ENCODE data around the gene CDKN2D. TPM values are rescaled to one million over a fixed set of nuclear protein-coding genes. Genes with fewer than 3 reads are reported as not detected.

CDKN2D gene
- total RNA-seq, 4 donors from 2014 or later: 5.1 to 18.9 (median 8.4) TPM

DNA sequence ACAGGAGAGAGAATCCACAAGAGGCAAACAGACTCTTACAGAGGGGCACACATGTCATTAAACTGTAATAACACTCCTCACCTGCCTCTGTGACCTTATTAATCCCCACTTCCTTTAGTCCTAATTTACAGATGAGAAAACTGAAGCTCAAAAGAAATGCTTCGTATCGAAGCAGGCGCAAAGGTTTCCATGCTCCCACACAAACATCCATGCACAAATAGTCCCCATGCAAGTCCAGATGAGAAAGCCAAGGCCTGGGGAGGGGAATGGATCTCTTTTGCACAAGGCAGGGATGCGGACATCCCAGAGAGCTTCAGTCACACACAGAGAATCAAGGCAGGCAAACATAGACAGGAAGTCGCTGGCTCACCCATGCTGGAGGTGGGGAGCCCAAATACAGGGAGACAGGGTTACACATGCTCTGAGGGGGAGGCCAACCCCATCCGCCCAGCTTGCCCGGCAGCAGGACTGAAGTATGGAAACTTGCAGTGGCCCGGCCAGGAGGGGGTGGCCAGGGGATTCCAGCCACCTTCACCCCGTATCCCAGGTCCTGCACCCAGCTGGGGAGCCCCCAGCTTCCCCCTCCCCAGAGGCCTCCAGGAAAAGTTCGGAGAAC, 52.0 kb downstream of the CDKN2D start:
- TF ChIP-seq, protein P1, sequence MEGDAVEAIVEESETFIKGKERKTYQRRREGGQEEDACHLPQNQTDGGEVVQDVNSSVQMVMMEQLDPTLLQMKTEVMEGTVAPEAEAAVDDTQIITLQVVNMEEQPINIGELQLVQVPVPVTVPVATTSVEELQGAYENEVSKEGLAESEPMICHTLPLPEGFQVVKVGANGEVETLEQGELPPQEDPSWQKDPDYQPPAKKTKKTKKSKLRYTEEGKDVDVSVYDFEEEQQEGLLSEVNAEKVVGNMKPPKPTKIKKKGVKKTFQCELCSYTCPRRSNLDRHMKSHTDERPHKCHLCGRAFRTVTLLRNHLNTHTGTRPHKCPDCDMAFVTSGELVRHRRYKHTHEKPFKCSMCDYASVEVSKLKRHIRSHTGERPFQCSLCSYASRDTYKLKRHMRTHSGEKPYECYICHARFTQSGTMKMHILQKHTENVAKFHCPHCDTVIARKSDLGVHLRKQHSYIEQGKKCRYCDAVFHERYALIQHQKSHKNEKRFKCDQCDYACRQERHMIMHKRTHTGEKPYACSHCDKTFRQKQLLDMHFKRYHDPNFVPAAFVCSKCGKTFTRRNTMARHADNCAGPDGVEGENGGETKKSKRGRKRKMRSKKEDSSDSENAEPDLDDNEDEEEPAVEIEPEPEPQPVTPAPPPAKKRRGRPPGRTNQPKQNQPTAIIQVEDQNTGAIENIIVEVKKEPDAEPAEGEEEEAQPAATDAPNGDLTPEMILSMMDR (IDR thresholded peaks at IDR 0.05; ENCODE audit: low read depth): no peak

Small RNAs within 50 kb of the gene (small RNA-seq; reads per million reads assigned to genes)
- gene MIR1238: not detected
- gene RNU7-140P: not detected

Other genes with a start within 250 kb of the CDKN2D start
- gene RAVER1, start 235.4 kb downstream of the CDKN2D start, total RNA-seq: 10 to 100 TPM in 1 of 4 donors, 1 to 10 TPM in 3; 5.9 to 22.4 (median 8.2) TPM
- gene ICAM3, start 229.4 kb downstream of the CDKN2D start, total RNA-seq: 10 to 100 TPM in 1 of 4 donors, 1 to 10 TPM in 3; 4.9 to 17.3 (median 9.2) TPM
- 10 to 100 TPM; 59.2 to 94.4 (median 75.9) TPM for gene TYK2, start 188.4 kb downstream of the CDKN2D start, total RNA-seq
- 100 to 1,000 TPM in 2 of 4 donors, 10 to 100 TPM in 2; 85.3 to 181 (median 119) TPM for gene CDC37, start 165.4 kb downstream of the CDKN2D start, total RNA-seq
- 10 to 100 TPM; 14.3 to 26.6 (median 17.8) TPM for gene PDE4A, start 148.4 kb downstream of the CDKN2D start, total RNA-seq
- gene KEAP1, start 65.6 kb downstream of the CDKN2D start, total RNA-seq: 10 to 100 TPM; 36.2 to 55.9 (median 48.0) TPM
- gene S1PR5, start 51.5 kb downstream of the CDKN2D start, total RNA-seq: under 1 TPM in 2 of 4 donors, not detected in 2; 0.17 to 0.65 TPM
- gene ATG4D, start 25.1 kb downstream of the CDKN2D start, total RNA-seq: 10 to 100 TPM in 1 of 4 donors, 1 to 10 TPM in 3; 5.2 to 20.7 (median 6.9) TPM
- gene KRI1, start 3.0 kb downstream of the CDKN2D start, total RNA-seq: 10 to 100 TPM; 10.4 to 17.4 (median 12.4) TPM
- under 1 TPM in 1 of 4 donors, not detected in 3; 0.51 TPM for gene AP1M2, start 18.3 kb upstream of the CDKN2D start, total RNA-seq
- gene SLC44A2, start 56.6 kb upstream of the CDKN2D start, total RNA-seq: 100 to 1,000 TPM in 1 of 4 donors, 10 to 100 TPM in 3; 52.0 to 112 (median 56.9) TPM
- 100 to 1,000 TPM in 1 of 4 donors, 10 to 100 TPM in 3; 56.8 to 103 (median 77.7) TPM for gene ILF3, start 85.4 kb upstream of the CDKN2D start, total RNA-seq
- gene QTRT1, start 132.5 kb upstream of the CDKN2D start, total RNA-seq: 10 to 100 TPM; 13.7 to 30.5 (median 28.8) TPM
- 100 to 1,000 TPM in 1 of 4 donors, 10 to 100 TPM in 3; 63.9 to 140 (median 91.5) TPM for gene DNM2, start 149.1 kb upstream of the CDKN2D start, total RNA-seq